Endothelial cell of umbilical vein (primary cell): Measurements from ENCODE around the gene RNASEH2B. TPM values are rescaled to one million over a fixed set of nuclear protein-coding genes. Genes with fewer than 3 reads are reported as not detected.

ENCODE experiments used
- BruUV-seq: library from RNA; stranded (reverse); fragments of 400-500 nt; replicated peaks from 2 replicates; lab custom pipeline; 2021; lab: Mats Ljungman, UMichigan
- CTCF ChIA-PET: fragments of 300-600, 350-600 bp; sonication (Branson Sonifier 250); formaldehyde crosslinking; loops from one replicate; lab custom pipeline; 2021; ENCODE audit warnings: antibody characterized with exemption, inconsistent platforms; lab: Charles Lee
- POLR2A ChIA-PET: fragments of 300-600, 350-600 bp; sonication (Branson Sonifier 250); formaldehyde crosslinking; loops from one replicate; lab custom pipeline; 2021; ENCODE audit warnings: antibody characterized with exemption, inconsistent platforms; lab: Charles Lee
- DNase-seq: peaks from one replicate; pipeline ENCODE4 v3.0.0-alpha.2; 2011; ENCODE audit warnings: low read depth, low spot score
- FAIRE-seq: peaks from 2 replicates; lab custom pipeline; 2011; peaks lifted over from hg19 to GRCh38; lab: Jason Lieb, UNC
- H2AFZ ChIP-seq: 2 replicates; pipeline ENCODE4 v1.6.0; 2012; ENCODE audit warnings: low read depth, low read length, control low read depth, inconsistent platforms
- H3K27ac ChIP-seq: 2 replicates; pipeline ENCODE4 v1.5.1; 2011; ENCODE audit warnings: low read depth, mild to moderate bottlenecking, control low read depth, low read length, moderate library complexity; ENCODE audit not compliant: insufficient read depth
- H3K27me3 ChIP-seq, 2 experiments: 2 replicates each; pipeline versions ENCODE4 v1.6.0 to v1.6.1; 2011; ENCODE audit warnings: low read length in 2 of 2, mixed read lengths in 1 of 2; ENCODE audit not compliant: control insufficient read depth in 2 of 2, insufficient read depth in 2 of 2
- H3K36me3 ChIP-seq, 2 experiments: 2 replicates in 1 of 2; 3 replicates in 1 of 2; pipeline ENCODE4 v1.5.1; 2011; ENCODE audit warnings: low read length in 2 of 2, mild to moderate bottlenecking in 1 of 2, moderate library complexity in 1 of 2; ENCODE audit not compliant: control insufficient read depth in 2 of 2, insufficient read depth in 2 of 2; ENCODE audit errors: extremely low read depth in 1 of 2
- H3K4me1 ChIP-seq: 3 replicates; pipeline ENCODE4 v1.5.1; 2011; ENCODE audit warnings: mild to moderate bottlenecking, low read length; ENCODE audit not compliant: control insufficient read depth, insufficient read depth; ENCODE audit errors: extremely low read depth
- H3K4me2 ChIP-seq: 2 replicates; pipeline ENCODE4 v1.6.1; 2011; ENCODE audit warnings: low read length, control low read depth, mixed read lengths; ENCODE audit not compliant: insufficient read depth
- H3K4me3 ChIP-seq, 3 experiments: fragments of 200-600 bp in 1 of 3; sonication (generic), shearing (Covaris generic) in 1 of 3; replicated peaks in 1 of 3; 2 replicates each; pipeline ENCODE4 v1.5.1; 2011 to 2016; ENCODE audit warnings: control low read depth in 3 of 3, low read length in 3 of 3, mild to moderate bottlenecking in 2 of 3, inconsistent platforms in 1 of 3, low read depth in 1 of 3, moderate library complexity in 1 of 3; ENCODE audit not compliant: insufficient read depth in 1 of 3
- H3K79me2 ChIP-seq: 2 replicates; pipeline ENCODE4 v1.6.0; 2012; ENCODE audit warnings: low read length, inconsistent platforms; ENCODE audit not compliant: control insufficient read depth, insufficient read depth
- H3K9ac ChIP-seq: replicated peaks from 2 replicates; pipeline ENCODE3; 2011; ENCODE audit warnings: low read length, control low read depth; ENCODE audit not compliant: insufficient read depth; ENCODE audit errors: extremely low read depth
- H3K9me1 ChIP-seq: replicated peaks from 3 replicates; pipeline ENCODE4 v1.6.0; 2011; ENCODE audit warnings: mild to moderate bottlenecking, low read length; ENCODE audit not compliant: control insufficient read depth, insufficient read depth; ENCODE audit errors: extremely low read depth
- H3K9me3 ChIP-seq: replicated peaks from 2 replicates; pipeline ENCODE4 v1.5.1; 2012; ENCODE audit warnings: low read length, inconsistent platforms; ENCODE audit not compliant: control insufficient read depth, insufficient read depth
- H4K20me1 ChIP-seq: replicated peaks from 2 replicates; pipeline ENCODE3; 2011; ENCODE audit warnings: mild to moderate bottlenecking, low read length; ENCODE audit not compliant: control insufficient read depth, insufficient read depth; ENCODE audit errors: extremely low read depth
- EZH2 ChIP-seq: IDR thresholded peaks from 2 replicates; pipeline ENCODE4 v1.6.1; 2012; ENCODE audit warnings: borderline replicate concordance, low read depth, mild to moderate bottlenecking, moderate library complexity, low read length, inconsistent platforms; ENCODE audit not compliant: severe bottlenecking
- FOS ChIP-seq: IDR thresholded peaks from 2 replicates; pipeline ENCODE4 v1.6.1; 2011; ENCODE audit warnings: mild to moderate bottlenecking, low read length, moderate library complexity, borderline replicate concordance; ENCODE audit not compliant: insufficient read depth
- GATA2 ChIP-seq: IDR thresholded peaks from 2 replicates; pipeline ENCODE4 v1.7.0; 2011; ENCODE audit warnings: low read depth, mild to moderate bottlenecking, moderate library complexity, mixed read lengths, low read length; ENCODE audit not compliant: insufficient read length, insufficient read depth
- JUN ChIP-seq: IDR thresholded peaks from 2 replicates; pipeline ENCODE4 v1.6.1; 2011; ENCODE audit warnings: borderline replicate concordance, low read depth; ENCODE audit not compliant: insufficient read length, insufficient read depth
- MYC ChIP-seq: IDR thresholded peaks from one replicate; pipeline ENCODE4 v1.6.1; 2011; ENCODE audit warnings: mild to moderate bottlenecking, low read depth, low read length
- POLR2A ChIP-seq: IDR thresholded peaks from 2 replicates; pipeline ENCODE4 v1.6.1; 2012; ENCODE audit warnings: low read depth, mild to moderate bottlenecking, control low read depth, low read length
- POLR2AphosphoS5 ChIP-seq: IDR thresholded peaks from 2 replicates; pipeline ENCODE4 v1.6.1; 2012; ENCODE audit warnings: low read depth, mild to moderate bottlenecking, control low read depth, low read length, moderate library complexity; ENCODE audit not compliant: insufficient read depth
- dilution Hi-C: fragments of 300-500 bp; cut with MboI; formaldehyde crosslinking; loops from one replicate; pipeline ENCODE4 v1.15.0; 2019; ENCODE audit warnings: low sequenced_read_pairs; ENCODE audit not compliant: extremely low pct_ligation_motif_present
- intact Hi-C: fragments of 100-400 bp; cut with micrococcal nuclease; formaldehyde crosslinking; loops from one replicate; pipeline ENCODE4 v1.10.0; 2022
- polyA plus RNA-seq, 4 experiments: library from polyadenylated mRNA; depleted of rRNA in 3 of 4; stranded (reverse) in 3 of 4; unstranded in 1 of 4; fragments of >200 nt; gene quantifications; 2 replicates each; pipeline versions ENCODE4 v1.2.1 to v1.2.3, GENCODE V29; 2011 to 2012; ENCODE audit warnings: missing spikeins in 1 of 4
- total RNA-seq: library from RNA; stranded (reverse); gene quantifications from 2 replicates; pipeline ENCODE4 v1.2.3, GENCODE V29; 2021
- TF ChIP-seq, protein P1 (sequence below), 2 donors: IDR thresholded peaks; 1 replicate in 1 of 2; 2 replicates in 1 of 2; pipeline ENCODE4 v1.5.1; 2011; ENCODE audit warnings: low read length in 2 of 2, mild to moderate bottlenecking in 2 of 2, moderate library complexity in 2 of 2, control low read depth in 1 of 2, inconsistent platforms in 1 of 2, low read depth in 1 of 2; ENCODE audit not compliant: insufficient read depth in 1 of 2; ENCODE audit errors: extremely low read depth in 1 of 2
- TF ChIP-seq, protein P2 (sequence below): IDR thresholded peaks from 2 replicates; pipeline ENCODE4 v1.6.1; 2011; ENCODE audit not compliant: insufficient read depth, insufficient read length

The RNASEH2B gene
- total and polyA plus RNA-seq, 2 donors (not counting 3 experiments of a cell fraction or from before 2014, with no cell fraction given), result 8.9 to 25.1 TPM

GRCh38 chr13:50915565-50915964, 6.0 kb downstream of the RNASEH2B start:
- Histone ChIP-seq H3K4me3 (no peak overlapping the region), H3K79me2 (peaks cover 41% of the 10 kb centered on the region), H3K9me1 (no peaks in the 10 kb centered on the region), H3K9ac (no peak overlapping the region), H3K4me2 (no peak overlapping the region), H3K4me1 (peaks cover 23% of the 10 kb centered on the region), H3K36me3 (no peaks in the 10 kb centered on the region), H3K27ac (no peak overlapping the region), H2AFZ (no peak overlapping the region), H3K9me3 (no peaks in the 10 kb centered on the region), H3K27me3 (no peaks in the 10 kb centered on the region), H4K20me1 (no peaks in the 10 kb centered on the region)
- ChIA-PET POLR2A (no interaction called here), CTCF (interaction anchor here (1.0 to 6.0 kb wide), 3 partner anchors 830 to 979 kb away, joined by 3 to 96 read pairs (median 5); partner anchors contain the start of gene SPRYD7)
- FAIRE-seq (no peak), DNase-seq (no peak)
- no TSS peak for BruUV-seq
- intact Hi-C loops, result loop anchor here (10.0 kb wide), 1 partner anchor 741 kb away; no protein-coding TSS in a partner anchor
- dilution Hi-C loops, result no loop called here
- TF ChIP-seq, protein P1, sequence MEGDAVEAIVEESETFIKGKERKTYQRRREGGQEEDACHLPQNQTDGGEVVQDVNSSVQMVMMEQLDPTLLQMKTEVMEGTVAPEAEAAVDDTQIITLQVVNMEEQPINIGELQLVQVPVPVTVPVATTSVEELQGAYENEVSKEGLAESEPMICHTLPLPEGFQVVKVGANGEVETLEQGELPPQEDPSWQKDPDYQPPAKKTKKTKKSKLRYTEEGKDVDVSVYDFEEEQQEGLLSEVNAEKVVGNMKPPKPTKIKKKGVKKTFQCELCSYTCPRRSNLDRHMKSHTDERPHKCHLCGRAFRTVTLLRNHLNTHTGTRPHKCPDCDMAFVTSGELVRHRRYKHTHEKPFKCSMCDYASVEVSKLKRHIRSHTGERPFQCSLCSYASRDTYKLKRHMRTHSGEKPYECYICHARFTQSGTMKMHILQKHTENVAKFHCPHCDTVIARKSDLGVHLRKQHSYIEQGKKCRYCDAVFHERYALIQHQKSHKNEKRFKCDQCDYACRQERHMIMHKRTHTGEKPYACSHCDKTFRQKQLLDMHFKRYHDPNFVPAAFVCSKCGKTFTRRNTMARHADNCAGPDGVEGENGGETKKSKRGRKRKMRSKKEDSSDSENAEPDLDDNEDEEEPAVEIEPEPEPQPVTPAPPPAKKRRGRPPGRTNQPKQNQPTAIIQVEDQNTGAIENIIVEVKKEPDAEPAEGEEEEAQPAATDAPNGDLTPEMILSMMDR (IDR thresholded peaks at IDR 0.05; ENCODE audit: extremely low read depth in 1 of 2, insufficient read depth in 1 of 2, low read depth in 1 of 2, low read length in 2 of 2), result no peak
- no peak for TF ChIP-seq FOS
- TF ChIP-seq POLR2AphosphoS5, result no peak
- no peak for TF ChIP-seq MYC
- TF ChIP-seq, protein P2, sequence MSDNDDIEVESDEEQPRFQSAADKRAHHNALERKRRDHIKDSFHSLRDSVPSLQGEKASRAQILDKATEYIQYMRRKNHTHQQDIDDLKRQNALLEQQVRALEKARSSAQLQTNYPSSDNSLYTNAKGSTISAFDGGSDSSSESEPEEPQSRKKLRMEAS, result no peak
- TF ChIP-seq EZH2, result no peak
- TF ChIP-seq GATA2, result no peak
- no peak for TF ChIP-seq POLR2A
- no peak for TF ChIP-seq JUN
